ENCODE results near the gene CIITA.

Gene CIITA

GRCh38 chr16:10982465-10983150 lies 105.6 kb downstream of the CIITA start:
- TF ChIP-seq, protein P1, sequence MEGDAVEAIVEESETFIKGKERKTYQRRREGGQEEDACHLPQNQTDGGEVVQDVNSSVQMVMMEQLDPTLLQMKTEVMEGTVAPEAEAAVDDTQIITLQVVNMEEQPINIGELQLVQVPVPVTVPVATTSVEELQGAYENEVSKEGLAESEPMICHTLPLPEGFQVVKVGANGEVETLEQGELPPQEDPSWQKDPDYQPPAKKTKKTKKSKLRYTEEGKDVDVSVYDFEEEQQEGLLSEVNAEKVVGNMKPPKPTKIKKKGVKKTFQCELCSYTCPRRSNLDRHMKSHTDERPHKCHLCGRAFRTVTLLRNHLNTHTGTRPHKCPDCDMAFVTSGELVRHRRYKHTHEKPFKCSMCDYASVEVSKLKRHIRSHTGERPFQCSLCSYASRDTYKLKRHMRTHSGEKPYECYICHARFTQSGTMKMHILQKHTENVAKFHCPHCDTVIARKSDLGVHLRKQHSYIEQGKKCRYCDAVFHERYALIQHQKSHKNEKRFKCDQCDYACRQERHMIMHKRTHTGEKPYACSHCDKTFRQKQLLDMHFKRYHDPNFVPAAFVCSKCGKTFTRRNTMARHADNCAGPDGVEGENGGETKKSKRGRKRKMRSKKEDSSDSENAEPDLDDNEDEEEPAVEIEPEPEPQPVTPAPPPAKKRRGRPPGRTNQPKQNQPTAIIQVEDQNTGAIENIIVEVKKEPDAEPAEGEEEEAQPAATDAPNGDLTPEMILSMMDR (IDR thresholded peaks at IDR 0.05; ENCODE audit: low read depth, low read length): no peak
- H3K9me3 ChIP-seq: no peaks in the 10 kb centered on the region
- DNase-seq: no peak
- peaks cover 3% of the 10 kb centered on the region for H3K36me3 ChIP-seq
- no peaks in the 10 kb centered on the region; the same call in 1 of the 2 replicates for H3K4me1 ChIP-seq
- no peak overlapping the region for H3K4me3 ChIP-seq (ENCODE audit: low read depth, low read length)
- H3K27me3 ChIP-seq: no peaks in the 10 kb centered on the region

DNA sequence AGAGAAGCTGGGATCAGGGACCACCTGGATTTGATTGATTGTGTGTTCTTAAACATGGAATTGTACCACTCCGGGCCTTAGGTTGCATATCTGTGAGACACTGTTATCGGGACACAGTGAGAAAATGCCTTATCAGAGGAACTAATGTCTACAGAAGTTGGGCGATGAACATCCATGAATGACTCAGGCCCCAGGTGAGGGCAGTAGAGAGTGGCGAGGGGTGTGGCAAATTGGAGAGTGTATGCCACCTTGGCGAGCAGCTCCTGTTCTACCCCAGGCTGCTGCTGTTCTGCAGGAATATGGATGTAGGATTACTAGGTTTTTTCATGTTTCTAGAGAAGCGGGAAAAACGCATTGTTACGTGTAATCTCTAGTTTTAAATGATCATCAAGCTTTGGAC lies 106.2 kb downstream of the CIITA start:
- Histone ChIP-seq H3K27me3 (no peaks in the 10 kb centered on the region), H3K4me3 (ENCODE audit: low read depth, low read length) (no peak overlapping the region), H3K36me3 (peaks cover 3% of the 10 kb centered on the region), H3K9me3 (no peaks in the 10 kb centered on the region), H3K4me1 (no peaks in the 10 kb centered on the region; the same call in 1 of the 2 replicates)
- no peak for DNase-seq
- TF ChIP-seq, protein P1 (IDR thresholded peaks at IDR 0.05; ENCODE audit: low read depth, low read length): peak; percentile 16; the same call in 1 of the 2 replicates

- Histone ChIP-seq H3K4me3 (ENCODE audit: low read depth, low read length) (no peak overlapping the region), H3K27me3 (no peaks in the 10 kb centered on the region), H3K4me1 (no peaks in the 10 kb centered on the region; the same call in 1 of the 2 replicates), H3K36me3 (peaks cover 3% of the 10 kb centered on the region; the same call in 1 of the 2 replicates), H3K9me3 (no peaks in the 10 kb centered on the region)
- DNase-seq: no peak
- TF ChIP-seq, protein P1 (IDR thresholded peaks at IDR 0.05; ENCODE audit: low read depth, low read length): no peak
Observed at GRCh38 chr16:10984509-10984908, 107.5 kb downstream of the CIITA start.

All from BE2C (cell line).